MV-4-11 (cell line): Measurements from ENCODE around the gene BAZ1B.
"Not testable (repeated sequence)": the region's sequence is repeated elsewhere in the genome, so short reads cannot be mapped to it uniquely, and the experiment has no call there.

ENCODE experiments used
- DNase-seq: peaks from one replicate; lab custom pipeline; 2025; lab: John Stamatoyannopoulos, UW

BAZ1B gene

GRCh38 chr7:73442903-73443500 lies 79.1 kb downstream of the BAZ1B start:
- DNase-seq = no peak

GRCh38 chr7:73442222-73442902 lies 79.7 kb downstream of the BAZ1B start:
- no peak for DNase-seq

- DNase-seq = no peak
These were observed 82.7 kb downstream of the BAZ1B start for GRCh38 chr7:73439410-73439704.

- DNase-seq = no peak
These were observed 83.3 kb downstream of the BAZ1B start for GRCh38 chr7:73438547-73439409.

- no peak for DNase-seq
These were observed 84.3 kb downstream of the BAZ1B start for GRCh38 chr7:73437621-73438416.

GRCh38 chr7:73437091-73437490 lies 85.0 kb downstream of the BAZ1B start:
- no peak for DNase-seq

- no peak for DNase-seq
These were observed 85.8 kb downstream of the BAZ1B start for GRCh38 chr7:73436031-73436929.

GRCh38 chr7:73435471-73436009 lies 86.6 kb downstream of the BAZ1B start:
- DNase-seq = no peak

- no peak for DNase-seq
These were observed 87.4 kb downstream of the BAZ1B start for GRCh38 chr7:73434701-73435069.

- DNase-seq = no peak
These were observed 88.0 kb downstream of the BAZ1B start for GRCh38 chr7:73433924-73434700.

- DNase-seq = no peak
These were observed 89.4 kb downstream of the BAZ1B start for GRCh38 chr7:73432676-73433075.

GRCh38 chr7:73431041-73431835 lies 90.9 kb downstream of the BAZ1B start:
- no peak for DNase-seq

GRCh38 chr7:73430540-73430939 lies 91.6 kb downstream of the BAZ1B start:
- DNase-seq = not testable (repeated sequence)

- no peak for DNase-seq
These were observed 92.2 kb downstream of the BAZ1B start for GRCh38 chr7:73429622-73430505.

- DNase-seq = no peak
These were observed 92.9 kb downstream of the BAZ1B start for GRCh38 chr7:73429215-73429614.

GRCh38 chr7:73427902-73428787 lies 93.9 kb downstream of the BAZ1B start:
- DNase-seq = no peak

GRCh38 chr7:73426016-73426415 lies 96.1 kb downstream of the BAZ1B start:
- no peak for DNase-seq
